Activated CD4-positive, alpha-beta T cell treated with anti-CD3 and anti-CD28 coated beads, Interleukin-2, amount 50 U/mL, for 1 hour (primary cell): ENCODE data around the gene TACR1.

ENCODE experiments used
- DNase-seq: peaks from one replicate; pipeline ENCODE4 v3.0.0-alpha.2; 2020

The TACR1 gene

DNA sequence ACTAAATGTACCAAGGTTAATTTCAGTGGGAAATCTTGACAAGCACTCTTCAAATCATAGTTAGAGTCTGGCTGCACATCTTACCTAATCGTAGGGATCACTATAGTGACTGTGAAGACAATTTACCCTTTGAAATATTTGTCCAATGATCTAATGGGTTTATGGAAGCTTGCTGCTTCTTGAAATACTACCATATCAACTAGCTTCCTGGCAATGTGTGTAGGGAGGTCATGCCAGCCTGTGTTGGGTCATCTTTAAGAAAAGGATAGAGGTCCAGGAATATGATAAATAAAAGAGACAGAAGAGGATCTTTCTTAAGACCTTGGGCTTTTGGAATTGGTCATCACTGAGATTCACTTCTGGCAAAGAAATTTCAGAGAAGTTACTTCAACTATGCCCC is 156.5 kb downstream of the TACR1 start:
- DNase-seq, result no peak

DNA sequence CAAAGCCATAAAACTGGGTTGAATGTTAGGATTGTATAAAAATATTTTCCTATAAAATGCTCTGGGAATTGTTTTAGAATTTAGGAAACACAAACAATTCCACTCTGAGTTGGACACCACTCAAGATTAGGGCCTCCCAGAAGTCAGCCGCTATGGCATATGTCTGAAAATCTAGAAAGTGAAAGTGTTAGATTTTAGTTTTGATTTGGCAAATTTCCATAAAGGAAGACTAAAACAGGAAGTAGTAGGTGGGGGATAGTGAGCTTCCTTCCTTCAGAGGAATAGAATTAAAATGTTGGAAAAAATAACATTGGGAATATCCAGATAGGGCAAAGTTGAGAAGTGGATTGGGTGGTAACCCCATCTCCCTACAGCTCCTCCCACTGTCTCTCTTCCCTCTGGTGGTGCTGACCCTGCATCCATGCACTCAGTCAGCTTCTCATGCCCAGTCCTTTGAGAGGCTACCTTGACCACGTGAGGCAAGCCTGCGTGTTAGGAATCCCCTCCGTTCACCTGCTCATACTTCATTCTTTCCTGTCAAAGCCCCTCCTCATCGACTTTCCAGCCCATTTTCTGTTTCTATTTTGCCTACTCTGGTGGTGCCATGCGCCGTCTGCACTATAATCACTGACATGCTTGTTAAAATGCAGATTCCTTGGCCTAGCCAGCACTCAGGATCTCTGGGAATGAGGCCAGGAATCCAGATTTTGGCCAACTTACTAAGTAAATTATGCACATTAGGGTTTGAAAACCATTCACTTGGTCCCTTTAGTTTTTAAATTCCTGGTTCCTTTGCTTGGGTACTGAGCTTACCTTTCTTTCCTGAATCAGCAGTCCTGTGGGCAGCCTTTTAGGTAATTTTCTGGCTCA is 157.4 kb downstream of the TACR1 start:
- DNase-seq, result no peak

DNA sequence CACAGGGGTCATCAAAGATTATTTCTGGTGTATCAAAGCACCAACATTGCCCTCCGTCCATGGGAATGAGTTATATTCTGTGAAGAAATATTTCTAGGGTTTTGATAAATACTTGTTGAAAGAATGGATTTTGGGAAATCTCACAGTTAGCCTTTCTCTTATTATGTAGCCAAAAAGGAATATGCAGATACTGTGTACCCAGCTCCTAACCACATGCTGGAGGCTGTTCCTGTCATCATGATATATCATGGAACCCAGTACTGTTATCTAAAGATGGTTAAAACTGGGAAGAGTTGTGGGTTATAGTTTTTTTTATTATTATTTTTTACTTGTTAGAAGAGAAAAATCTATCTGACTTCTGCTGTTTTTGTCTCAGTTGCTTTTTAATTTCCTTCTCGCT is 158.1 kb downstream of the TACR1 start:
- no peak for DNase-seq

DNA sequence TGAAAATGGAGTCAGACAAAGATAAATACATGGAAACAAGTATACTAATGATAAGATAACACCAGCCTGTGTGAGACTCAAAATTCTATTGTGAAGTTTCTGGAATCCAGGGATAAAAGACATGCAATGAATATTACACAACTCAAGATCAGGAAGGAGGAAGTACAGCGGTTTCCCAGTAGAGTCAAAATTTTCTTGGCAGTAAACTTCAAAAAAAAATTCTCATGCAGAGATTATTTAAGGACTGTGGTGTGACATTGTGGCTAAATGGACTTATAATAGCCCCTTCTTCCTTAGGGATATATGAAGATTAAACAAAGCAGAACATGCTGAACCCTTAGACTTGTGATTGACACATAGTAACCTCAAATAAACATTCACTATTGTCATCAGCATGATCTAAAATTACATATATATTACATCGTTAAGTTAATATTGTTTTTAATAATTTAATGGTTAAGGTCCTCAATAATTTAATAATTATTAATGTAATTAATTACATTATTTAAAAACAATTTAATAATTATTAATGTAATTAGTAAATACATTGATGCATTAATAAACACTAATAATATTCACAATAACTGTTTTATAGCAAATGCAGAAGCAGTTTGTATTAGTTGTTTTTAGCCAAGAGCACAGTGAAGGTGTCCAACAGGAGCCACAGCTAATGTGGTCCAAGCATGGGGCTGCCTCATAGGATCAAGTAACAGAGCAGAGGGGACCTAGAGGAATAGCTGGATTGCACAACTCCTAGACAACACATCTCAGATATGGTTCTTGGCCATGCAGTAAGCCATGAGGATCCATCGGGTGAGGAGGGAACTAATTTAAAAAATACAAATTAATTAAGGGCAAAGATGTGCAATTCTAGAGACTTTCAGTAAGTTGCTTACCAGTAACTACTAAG is 163.6 kb downstream of the TACR1 start:
- no peak for DNase-seq

DNA sequence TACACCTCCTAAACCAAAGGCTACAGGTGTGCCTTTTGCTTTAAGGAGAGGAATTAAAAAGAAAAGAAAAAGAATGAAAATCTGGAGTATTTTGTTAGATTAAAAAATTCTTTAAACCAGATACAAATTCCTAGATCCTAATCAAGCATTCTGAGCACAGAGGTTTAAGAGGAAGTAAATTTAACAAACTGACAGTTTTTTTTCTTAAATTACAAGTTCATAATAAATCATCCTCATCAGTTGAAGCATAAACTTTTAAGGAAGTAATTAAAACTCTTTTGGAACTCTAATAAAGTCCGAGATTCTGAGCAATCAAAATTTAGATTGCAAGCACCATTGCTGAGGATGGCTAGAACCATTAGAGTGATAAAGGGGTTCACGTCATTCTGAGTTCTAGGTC is 165.8 kb downstream of the TACR1 start:
- no peak for DNase-seq

DNA sequence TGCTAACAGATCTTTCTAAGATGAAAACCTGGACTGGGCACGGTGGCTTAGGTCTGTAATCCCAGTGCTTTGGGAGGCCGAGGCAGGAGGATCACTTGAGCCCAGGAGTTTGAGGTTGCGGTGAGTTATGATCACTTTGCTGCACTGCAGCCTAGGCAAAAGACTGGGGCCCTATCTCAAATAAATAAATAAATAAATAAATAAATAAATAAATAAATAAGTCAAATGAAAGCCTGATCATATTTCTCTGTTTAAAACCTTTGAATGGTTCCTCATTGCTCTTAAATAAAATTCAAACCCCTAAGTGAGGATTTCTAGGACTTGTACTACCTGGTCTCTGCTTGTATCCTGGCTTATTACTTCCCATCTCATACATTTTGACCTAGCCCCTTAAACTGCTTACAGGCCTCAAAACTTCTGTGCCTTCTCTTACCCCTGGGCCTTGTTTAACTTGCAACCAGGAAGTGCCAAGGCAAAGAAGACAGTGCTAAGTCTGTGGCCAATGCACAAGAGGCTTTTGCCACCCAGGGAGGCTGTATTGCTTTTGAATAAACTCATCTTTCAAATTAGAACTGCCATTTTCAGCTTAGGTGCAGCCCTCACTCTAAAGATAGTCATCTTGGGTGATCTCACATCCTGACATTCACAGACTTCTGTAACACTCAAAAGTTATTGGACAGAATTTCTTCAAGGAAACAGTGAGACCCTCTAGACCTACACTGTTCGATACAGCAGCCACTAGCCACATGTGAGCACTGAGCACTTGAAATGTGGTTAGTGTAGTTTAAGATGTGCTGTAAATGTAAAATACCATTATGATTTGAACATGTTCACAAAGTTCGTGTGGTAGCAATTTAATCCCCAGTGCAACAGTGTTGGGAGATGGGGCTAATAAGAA is 167.2 kb downstream of the TACR1 start:
- DNase-seq, result no peak

DNA sequence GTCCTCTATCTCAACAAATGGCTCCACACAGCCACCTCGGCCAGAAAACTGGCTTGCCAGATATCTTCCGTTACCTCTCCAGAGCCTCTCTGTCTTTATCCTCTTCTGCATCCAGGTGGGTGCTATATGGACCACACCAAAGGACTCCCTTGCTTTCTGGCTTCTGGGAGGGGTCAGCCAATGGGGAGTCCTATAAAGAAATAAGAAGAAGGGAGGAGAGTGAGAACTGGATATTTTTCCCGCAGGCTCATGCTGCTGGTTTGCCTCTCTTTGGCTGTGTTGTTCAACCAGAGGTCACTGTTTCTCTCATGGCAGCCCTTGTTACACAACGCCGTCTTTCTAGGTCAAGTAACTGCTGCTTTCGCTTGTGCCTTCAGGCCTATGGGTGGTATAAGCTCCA is 168.1 kb downstream of the TACR1 start:
- DNase-seq, result no peak

DNA sequence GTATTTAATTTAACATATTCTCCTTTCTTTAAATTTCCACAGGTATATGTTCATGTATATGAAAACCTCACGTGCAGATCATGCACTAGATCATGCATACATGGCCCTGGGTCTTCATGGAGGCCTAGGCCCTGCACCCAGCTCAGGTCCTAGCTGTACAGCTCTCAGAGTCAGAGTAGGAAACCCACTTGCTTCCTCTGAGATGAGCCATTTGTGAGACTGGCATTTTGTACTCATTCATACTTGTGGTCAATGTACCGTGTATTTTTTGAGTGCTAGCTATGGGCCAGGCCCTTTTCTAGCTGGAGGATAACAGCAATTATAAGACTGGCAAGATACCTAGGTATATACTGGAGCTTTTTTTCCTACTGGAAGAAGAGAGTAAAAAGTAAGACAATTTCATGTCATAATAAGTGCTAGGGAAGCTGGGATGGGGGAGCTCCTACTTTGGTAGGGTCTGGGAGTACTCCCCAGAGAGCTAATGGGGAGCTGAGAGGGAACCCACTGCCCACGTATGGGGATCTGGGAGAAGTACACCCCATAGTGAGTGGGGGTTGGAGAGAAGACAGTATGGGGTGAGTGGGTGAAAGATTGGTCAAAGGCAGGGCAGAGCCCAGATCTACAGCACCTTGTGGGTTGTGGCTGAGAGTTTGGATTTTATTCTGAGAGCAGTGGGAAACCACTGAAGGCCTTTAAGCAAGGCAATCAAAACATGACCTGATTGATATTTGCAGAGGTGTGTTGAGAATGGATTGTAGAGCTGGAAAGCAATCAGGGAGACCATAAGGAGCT is 168.9 kb downstream of the TACR1 start:
- DNase-seq, result no peak

DNA sequence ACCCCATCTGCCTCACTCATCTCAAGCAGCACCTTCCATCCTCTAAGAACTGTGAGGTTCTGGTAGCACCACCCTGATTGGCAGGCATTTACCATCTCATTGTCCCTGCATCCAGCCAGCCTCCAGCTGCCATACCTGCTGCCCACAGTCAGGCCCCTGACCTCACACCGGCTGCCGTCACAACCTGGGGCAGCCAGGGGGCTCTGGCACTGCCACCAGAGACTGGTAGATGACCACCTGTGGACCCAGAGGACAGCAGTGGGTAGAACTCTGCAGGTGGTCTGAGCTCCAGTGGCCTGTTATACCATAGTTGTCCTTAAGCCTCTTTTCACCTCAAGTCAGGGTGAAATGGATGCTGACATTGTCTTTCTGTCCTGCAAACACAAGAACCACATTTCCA is 171.4 kb downstream of the TACR1 start:
- DNase-seq, result no peak

DNA sequence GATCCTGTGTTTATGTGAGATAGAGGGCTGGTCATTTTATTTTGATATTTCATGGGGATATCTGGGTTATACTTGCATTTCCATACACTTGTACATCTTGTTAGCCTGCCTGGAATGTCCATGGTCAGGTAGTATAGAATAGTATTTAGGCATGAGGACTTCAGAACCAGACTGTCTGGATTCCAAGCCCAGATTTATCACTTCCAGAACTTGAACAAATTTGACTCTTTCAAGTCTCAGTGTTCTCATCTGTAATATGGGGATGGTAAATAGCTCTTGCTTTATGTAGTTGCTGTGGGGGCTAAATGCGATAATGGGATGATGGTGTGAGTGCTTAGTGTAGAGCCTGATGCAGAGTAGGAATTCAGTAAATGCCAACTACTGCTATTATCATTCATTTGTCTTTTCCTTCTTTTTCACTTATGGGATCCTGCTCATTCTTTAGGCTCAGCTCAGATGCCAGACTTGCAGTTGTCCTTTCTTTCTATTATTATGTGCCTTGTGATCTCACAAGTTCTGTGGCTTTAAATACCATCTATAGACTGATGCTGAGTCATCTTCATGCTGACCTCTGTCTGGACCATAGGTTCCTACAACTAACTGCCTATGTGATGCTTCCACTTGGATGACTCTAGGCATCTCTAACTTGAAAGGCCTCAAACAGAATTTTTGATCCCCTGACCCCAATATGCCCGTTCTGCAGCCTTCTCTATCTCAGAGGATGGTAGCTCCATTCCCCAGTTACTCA is 173.5 kb downstream of the TACR1 start:
- DNase-seq, result no peak

DNA sequence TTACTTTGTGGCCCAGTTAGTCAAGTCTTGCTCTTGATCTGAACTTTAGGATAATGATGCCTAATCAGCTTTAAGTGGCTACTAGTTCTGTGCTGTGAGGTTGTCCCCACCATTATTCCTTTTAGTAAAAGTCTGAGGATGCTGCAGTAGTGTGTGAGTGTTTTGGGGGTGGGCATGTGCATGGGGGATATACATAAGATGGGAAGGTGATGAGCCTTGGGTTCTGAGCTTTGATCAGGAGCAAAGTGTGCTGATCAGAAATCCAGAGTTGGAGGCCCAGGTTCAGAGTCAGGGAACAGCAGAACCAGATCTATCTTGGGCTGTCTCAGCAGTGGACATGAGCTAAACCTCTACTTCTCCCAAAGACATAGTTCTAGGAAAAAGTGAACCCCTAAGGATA is 174.1 kb downstream of the TACR1 start:
- DNase-seq, result no peak

DNA sequence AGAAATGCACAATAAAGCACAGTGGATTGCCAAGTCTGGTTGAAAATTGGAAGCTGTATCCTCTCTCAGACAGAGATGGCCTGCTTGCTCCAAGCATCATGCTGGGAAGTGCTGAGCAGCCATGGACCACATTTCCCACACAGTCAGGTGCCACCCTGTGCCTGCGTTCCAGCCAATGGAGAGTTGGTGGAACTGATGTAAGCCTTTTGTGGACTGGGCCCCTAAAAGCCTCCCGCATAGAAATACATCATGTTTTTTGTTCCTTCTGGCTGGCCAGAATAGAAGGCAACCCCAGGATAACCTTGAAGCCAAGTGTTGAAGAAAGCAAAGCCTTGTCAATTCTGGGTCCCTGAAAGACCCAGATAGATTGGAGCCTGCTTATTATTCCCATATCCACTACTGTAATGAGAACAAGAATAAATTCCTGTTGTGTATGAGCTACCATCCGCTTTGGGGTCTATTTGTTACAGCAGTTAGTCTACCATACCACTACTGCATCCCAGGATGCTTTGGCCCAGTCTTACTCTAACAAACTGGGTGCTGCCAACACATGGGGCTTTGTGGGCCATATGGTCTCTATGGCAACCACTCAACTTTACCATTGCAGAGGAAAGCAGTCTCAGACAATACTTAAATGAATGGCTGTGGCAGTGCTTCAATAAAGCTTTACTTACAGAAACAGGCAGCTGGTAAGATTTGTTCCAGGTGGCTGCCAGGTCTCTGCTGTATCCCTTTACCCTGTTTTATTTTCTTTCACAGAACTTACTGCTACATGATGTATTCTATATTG is 175.5 kb downstream of the TACR1 start:
- DNase-seq, result no peak

DNA sequence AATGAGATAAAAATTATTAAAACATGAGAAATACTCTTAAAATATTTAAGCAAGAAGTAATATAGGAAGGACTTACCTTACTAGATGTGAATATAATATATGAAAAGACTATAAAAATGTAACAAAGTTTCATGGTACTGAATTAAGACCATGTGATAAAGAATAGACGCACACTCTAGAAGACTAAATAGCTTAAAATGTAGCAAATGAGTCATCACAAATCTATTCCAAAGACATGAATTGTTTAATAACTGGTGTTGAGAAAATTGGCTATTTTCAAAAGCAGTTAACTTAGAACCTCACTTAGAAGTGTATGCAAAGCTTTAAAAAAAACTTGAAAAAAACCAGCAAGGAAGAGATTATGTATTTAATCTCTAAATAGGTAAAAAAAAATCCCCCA is 176.8 kb downstream of the TACR1 start:
- DNase-seq, result no peak

DNA sequence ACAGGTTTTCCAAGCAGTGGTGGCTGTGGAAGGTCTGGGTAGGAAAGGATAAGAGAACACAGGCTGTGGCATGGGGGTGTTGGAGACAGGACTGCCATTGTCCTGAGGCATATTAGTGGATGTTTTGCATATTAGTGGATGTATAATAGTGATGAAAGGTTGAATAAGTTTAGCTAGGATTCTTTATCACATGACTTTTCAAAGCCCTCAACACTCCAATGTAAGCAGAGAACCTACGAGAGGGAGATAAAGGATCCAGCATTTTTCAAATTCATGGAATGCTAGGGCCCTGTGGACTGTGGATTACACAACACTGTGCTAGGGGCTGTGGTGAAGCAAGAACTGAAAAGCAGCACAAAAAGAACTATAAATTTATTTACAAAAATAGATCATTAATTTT is 177.6 kb downstream of the TACR1 start:
- no peak for DNase-seq

DNA sequence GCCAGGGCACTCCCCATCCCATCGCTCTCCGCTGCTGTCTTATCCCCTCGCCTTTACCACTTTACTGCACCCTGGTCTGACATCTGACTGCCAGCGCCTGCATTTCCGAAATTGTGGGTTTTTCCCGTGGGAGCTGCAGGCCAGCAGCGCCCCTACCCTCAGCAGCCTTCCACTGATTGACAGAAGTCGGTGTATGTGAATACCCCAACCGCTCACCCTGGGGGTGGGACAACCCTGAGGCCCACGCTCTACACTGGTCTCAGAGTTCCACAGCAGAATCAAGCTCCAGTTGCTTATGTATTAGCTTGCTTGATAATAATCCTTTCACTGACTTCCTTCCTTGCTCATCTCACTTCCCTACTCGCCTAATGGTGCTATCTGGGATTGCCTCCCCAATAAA is 178.8 kb downstream of the TACR1 start:
- no peak for DNase-seq

DNA sequence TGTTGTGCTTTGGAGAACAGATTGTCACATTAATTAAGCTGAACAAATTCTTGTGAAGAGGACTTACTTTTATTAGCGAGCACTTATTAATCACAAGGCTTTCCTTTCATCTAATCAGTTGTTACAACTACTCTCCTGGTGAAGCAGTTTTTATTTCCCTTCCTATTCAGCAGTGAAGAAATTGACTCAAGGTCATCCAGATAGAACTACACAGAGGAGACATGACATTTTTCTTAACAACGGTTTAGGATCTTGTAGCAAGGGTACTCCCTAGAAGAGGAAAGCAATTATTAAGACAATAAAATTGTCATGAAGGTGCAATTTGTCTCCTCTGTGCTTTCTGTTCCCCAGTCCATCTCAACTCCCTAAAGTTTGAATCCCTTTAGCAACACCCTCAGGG is 179.5 kb downstream of the TACR1 start:
- no peak for DNase-seq

DNA sequence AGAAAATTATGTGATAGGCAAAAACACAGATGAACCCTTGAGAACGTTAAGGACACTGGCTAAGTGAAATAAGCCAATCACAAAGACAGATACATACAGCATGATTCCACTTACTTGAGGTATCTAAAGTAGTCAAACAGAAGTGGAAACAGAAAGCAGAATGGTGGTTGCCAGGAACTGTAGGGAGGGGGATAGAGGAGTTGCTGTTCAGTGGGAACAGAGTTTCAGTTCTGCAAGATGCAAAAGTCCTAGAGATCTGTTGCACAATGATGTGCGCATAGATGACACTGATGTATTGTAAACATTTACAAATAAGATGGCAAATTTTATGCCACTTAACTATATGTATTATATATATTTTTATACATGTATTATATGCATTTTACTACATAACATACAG is 181.2 kb downstream of the TACR1 start:
- no peak for DNase-seq

DNA sequence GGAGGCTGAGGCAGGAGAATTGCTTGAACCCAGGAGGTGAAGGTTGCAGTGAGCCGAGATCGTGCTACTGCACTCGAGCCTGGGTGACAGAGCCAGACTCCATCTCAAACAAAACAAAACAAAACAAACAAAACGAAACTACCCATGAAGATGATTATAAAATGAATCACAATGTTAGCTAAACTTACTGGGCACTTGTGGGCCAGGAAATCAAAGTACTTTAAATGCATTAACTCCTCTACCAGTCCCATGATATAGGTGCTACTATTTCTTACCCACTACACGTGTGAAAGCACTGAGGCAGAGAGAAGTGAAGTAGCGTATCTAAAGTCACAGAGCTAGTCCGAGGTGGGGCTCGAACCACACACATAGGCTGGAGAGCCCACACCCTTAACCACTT is 187.2 kb downstream of the TACR1 start:
- no peak for DNase-seq

DNA sequence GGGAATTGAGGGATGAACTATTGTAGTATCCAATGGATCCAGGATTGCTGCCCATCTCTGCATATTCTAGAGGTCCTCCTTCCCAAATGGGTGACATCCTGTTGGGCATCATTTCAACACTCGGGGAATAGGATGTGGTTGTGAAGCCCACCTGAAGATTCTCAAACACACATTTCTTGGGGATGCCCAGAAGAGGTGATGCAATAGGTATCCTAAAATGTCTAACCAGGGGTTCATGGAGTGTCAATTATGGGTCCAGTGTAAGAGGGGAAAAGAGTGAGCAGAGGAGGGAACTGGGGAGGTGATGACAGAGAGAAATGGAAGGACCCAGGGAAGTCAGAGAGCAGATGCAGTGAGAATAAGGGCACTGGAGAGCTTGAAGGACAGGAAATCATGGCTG is 188.7 kb downstream of the TACR1 start:
- DNase-seq, result no peak

DNA sequence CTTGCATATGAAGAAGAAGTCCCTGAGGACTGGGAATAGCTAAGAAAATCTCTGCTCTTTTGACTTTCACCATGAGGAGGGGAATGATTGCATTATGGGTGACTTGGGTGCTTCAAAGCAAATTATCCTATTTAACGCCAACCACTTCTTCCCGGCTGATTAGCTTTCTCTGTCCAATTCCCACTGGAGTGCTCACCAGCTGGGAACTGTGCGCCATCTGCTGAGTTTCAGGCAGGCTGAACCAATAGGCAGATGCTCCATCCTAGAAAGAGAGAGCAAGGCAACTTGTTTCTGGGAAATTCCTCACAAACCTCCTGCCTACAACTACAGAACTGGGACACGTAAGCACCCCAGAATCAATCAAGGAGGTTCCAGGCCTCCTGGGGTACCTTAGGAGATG is 191.5 kb downstream of the TACR1 start:
- DNase-seq, result no peak

DNA sequence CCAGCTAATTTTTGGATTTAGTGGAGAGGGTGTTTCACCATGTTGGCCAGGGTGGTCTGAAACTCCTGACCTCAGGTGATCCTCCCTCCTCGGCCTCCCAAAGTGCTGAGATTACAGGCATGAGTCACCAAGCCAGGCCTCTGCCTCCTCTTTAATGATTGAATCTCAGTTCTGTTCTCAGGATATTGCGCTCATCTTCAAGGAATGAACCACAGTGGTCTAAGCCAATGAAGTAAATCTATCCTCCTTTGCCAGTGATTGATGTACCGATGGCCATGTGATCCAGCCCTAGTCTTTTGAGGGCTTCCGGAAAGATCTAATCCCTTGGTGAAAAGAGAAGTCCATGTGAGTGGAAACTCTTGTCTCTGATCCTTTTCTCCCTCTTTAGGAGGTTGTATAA is 192.3 kb downstream of the TACR1 start:
- no peak for DNase-seq
